ENCODE measurements around the gene SLAIN1. TPM values are rescaled to one million over a fixed set of nuclear protein-coding genes. Genes with fewer than 3 reads are reported as not detected.

The SLAIN1 gene
- total RNA-seq, 1 experiment from 2014 or later: 3.5 TPM

DNA sequence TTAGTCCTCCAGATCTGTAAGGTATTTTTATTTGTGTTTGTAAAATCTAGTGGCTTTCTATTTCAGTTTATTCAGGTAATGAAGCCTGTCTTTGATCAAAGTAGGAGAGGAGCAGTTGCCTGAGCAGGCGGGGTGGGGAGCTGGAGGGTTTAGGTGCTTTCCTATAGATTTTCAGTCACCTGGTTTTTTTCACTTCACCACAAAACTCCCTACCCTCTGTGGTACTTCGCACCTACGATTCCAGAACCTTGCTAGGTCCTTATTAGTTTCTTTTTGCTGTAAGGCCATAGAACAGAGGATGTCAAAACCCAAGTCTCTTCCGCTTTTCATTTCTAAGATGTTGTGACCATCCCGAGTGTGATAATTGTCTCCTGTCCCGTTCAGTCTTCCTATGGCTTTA, 26.6 kb downstream of the SLAIN1 start:
- no peaks in the 10 kb centered on the region for H3K27me3 Mint-ChIP-seq (ENCODE audit: insufficient read depth, unreplicated experiment)
- H3K4me3 Mint-ChIP-seq (ENCODE audit: unreplicated experiment): no peak overlapping the region
- H3K36me3 Mint-ChIP-seq (ENCODE audit: insufficient read depth, unreplicated experiment): no peaks in the 10 kb centered on the region
- Histone ChIP-seq H3K4me3 (ENCODE audit: low read depth, low read length) (no peak overlapping the region), H3K36me3 (ENCODE audit: control insufficient read depth, insufficient read depth, low read length) (no peaks in the 10 kb centered on the region), H3K9me3 (no peaks in the 10 kb centered on the region), H3K27me3 (replicated peaks; ENCODE audit: control insufficient read depth, insufficient read depth, low read length) (no peaks in the 10 kb centered on the region), H3K4me1 (no peaks in the 10 kb centered on the region)
- BruUV-seq (replicated peaks): no TSS peak
- no peak overlapping the region for H3K27ac Mint-ChIP-seq (ENCODE audit: unreplicated experiment)
- no peak for DNase-seq
- no peak for TF ChIP-seq CTCF (IDR thresholded peaks at IDR 0.05; ENCODE audit: insufficient read depth in 1 of 2, low read depth in 1 of 2, low read length in 1 of 2, severe bottlenecking in 1 of 2, unreplicated experiment in 1 of 2)
- H3K9me3 Mint-ChIP-seq (ENCODE audit: unreplicated experiment): no peaks in the 10 kb centered on the region
- ChIA-PET CTCF (no interaction called here), POLR2A (no interaction called here)
- no peaks in the 10 kb centered on the region for H3K4me1 Mint-ChIP-seq (ENCODE audit: low read depth, unreplicated experiment)
- intact Hi-C loops (cut with micrococcal nuclease; ENCODE audit: unreplicated experiment): no loop called here

- BruUV-seq (replicated peaks): no TSS peak
- H3K4me1 ChIP-seq: no peaks in the 10 kb centered on the region
- no peaks in the 10 kb centered on the region for H3K9me3 ChIP-seq
- POLR2A ChIA-PET: no interaction called here
- no peak overlapping the region for H3K4me3 ChIP-seq (ENCODE audit: low read depth, low read length)
- intact Hi-C loops (cut with micrococcal nuclease; ENCODE audit: unreplicated experiment): no loop called here
- H3K36me3 ChIP-seq (ENCODE audit: control insufficient read depth, insufficient read depth, low read length): no peaks in the 10 kb centered on the region
- TF ChIP-seq CTCF (IDR thresholded peaks at IDR 0.05; ENCODE audit: insufficient read depth in 1 of 2, low read depth in 1 of 2, low read length in 1 of 2, severe bottlenecking in 1 of 2, unreplicated experiment in 1 of 2): no peak
- Mint-ChIP-seq H3K4me3 (ENCODE audit: unreplicated experiment) (no peak overlapping the region), H3K4me1 (ENCODE audit: low read depth, unreplicated experiment) (no peaks in the 10 kb centered on the region), H3K27ac (ENCODE audit: unreplicated experiment) (no peak overlapping the region), H3K36me3 (ENCODE audit: insufficient read depth, unreplicated experiment) (no peaks in the 10 kb centered on the region), H3K27me3 (ENCODE audit: insufficient read depth, unreplicated experiment) (no peaks in the 10 kb centered on the region), H3K9me3 (ENCODE audit: unreplicated experiment) (no peaks in the 10 kb centered on the region)
- DNase-seq: no peak
- CTCF ChIA-PET: interaction anchor here (0.6 kb wide), 1 partner anchor 53 kb away, joined by 4 read pairs; no protein-coding TSS in a partner anchor
- no peaks in the 10 kb centered on the region for H3K27me3 ChIP-seq (replicated peaks; ENCODE audit: control insufficient read depth, insufficient read depth, low read length)
Observed at GRCh38 chr13:77725071-77725470, 27.6 kb downstream of the SLAIN1 start.

DNA sequence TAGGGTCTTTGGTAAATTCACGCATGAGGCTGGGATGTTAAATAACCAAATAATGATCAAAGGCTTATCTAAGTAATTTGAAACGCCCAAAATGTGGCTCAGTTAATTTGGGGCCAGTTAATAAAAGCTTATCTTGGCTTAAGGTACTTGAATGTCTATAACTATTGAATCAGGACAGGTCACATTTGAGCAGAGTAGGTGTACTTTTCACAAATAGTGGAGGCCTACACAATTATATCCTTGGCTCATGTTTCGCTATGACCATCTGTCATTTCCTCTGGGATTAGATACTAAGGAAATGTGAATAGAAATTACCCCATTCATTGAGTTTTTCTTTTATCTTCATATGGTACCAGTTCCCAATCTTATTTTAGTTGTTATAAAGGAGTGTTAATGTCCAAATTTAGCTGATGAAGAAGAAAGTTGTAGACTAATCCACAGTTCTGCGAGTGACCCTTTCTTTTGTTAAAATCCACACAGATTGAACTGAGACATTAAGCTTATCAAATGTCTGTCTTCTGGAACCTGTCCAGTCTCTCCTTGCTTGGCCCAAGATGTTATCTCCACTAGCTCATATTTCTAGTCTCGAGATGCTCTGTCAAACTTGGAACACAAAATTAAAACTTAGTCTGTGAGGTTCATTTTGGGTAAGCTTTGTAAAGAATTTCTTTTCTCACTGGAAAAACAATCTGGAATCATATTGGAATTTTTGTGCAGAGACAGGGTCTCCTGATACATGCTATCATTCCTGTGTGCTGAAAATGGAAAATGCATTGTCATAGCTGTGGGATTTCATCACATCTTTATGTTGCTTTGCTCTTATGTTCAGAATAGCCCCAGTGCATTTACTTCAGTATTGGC, 31.0 kb downstream of the SLAIN1 start:
- POLR2A ChIA-PET: no interaction called here
- no peaks in the 10 kb centered on the region for H3K4me1 Mint-ChIP-seq (ENCODE audit: low read depth, unreplicated experiment)
- no peaks in the 10 kb centered on the region for H3K9me3 Mint-ChIP-seq (ENCODE audit: unreplicated experiment)
- Histone ChIP-seq H3K27me3 (replicated peaks; ENCODE audit: control insufficient read depth, insufficient read depth, low read length) (no peaks in the 10 kb centered on the region), H3K36me3 (ENCODE audit: control insufficient read depth, insufficient read depth, low read length) (no peaks in the 10 kb centered on the region), H3K9me3 (no peaks in the 10 kb centered on the region), H3K4me1 (no peaks in the 10 kb centered on the region), H3K4me3 (ENCODE audit: low read depth, low read length) (no peak overlapping the region)
- H3K27ac Mint-ChIP-seq (ENCODE audit: unreplicated experiment): no peak overlapping the region
- no TSS peak for BruUV-seq (replicated peaks)
- no peaks in the 10 kb centered on the region for H3K27me3 Mint-ChIP-seq (ENCODE audit: insufficient read depth, unreplicated experiment)
- no peak for DNase-seq
- intact Hi-C loops (cut with micrococcal nuclease; ENCODE audit: unreplicated experiment): no loop called here
- H3K4me3 Mint-ChIP-seq (ENCODE audit: unreplicated experiment): no peak overlapping the region
- TF ChIP-seq CTCF (IDR thresholded peaks at IDR 0.05; ENCODE audit: insufficient read depth in 1 of 2, low read depth in 1 of 2, low read length in 1 of 2, severe bottlenecking in 1 of 2, unreplicated experiment in 1 of 2): no peak
- CTCF ChIA-PET: no interaction called here
- no peaks in the 10 kb centered on the region for H3K36me3 Mint-ChIP-seq (ENCODE audit: insufficient read depth, unreplicated experiment)

All from Caco-2 (cell line).